HG03139 (cell line): Measurements from ENCODE around the gene DDHD1.
"Not testable (repeated sequence)": the region's sequence is repeated elsewhere in the genome, so short reads cannot be mapped to it uniquely, and the experiment has no call there.

Source experiments
- ATAC-seq: cut with Tn5 transposase; IDR thresholded peaks from one replicate; pipeline ENCODE4 v1.9.1; 2021; ENCODE audit not compliant: unreplicated experiment

Gene DDHD1

GRCh38 chr14:53152887-53153701 is at the start of gene DDHD1:
TSS of gene DDHD1 (minus strand) at chr14:53153323. CDS start at chr14:53153098, 225 bp downstream.
- ATAC-seq: peak; percentile 72

- no peak for ATAC-seq
These were observed 42.8 kb upstream of the DDHD1 start for GRCh38 chr14:53195949-53196348.

DNA sequence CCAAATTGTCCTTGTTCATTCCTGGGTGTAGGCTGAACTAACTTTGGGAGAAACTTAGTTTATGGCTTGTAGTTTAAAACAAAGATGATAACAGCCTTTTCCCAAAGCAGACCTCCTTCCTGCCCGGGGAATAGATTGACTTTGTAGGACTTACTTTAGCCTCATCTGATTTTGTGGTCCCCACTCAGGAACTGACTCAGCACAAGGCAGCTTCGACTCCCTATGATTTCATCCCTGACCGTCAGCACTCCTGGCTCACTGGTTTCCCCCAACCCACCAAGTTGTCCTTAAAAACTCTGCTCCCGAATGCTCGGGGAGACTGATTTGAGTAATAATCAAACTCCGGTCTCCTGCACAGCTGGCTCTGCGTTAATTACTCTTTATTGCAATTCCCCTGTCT is 40.1 kb upstream of the DDHD1 start:
- ATAC-seq: no peak

GRCh38 chr14:53192052-53192760 is 39.1 kb upstream of the DDHD1 start:
- ATAC-seq: no peak

DNA sequence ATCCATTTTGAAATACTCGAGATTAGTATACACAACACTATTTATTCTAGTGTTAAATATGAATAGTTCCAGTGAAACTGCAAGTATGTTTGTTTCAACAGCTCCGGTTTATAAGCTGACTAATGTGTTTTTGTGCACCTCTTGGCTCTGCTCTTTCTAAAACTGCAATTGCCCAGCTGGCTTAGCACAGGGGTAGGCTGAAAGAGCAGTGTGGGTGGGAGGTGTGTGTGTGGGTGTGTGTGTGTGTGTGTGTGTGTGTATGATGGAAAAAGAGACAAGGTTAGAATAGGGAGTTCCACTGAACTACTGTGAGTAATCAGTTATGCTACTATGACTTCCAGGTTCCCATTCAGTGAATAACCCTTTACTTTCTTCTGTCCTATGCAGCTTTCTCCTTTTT is 37.8 kb upstream of the DDHD1 start:
- no peak for ATAC-seq

DNA sequence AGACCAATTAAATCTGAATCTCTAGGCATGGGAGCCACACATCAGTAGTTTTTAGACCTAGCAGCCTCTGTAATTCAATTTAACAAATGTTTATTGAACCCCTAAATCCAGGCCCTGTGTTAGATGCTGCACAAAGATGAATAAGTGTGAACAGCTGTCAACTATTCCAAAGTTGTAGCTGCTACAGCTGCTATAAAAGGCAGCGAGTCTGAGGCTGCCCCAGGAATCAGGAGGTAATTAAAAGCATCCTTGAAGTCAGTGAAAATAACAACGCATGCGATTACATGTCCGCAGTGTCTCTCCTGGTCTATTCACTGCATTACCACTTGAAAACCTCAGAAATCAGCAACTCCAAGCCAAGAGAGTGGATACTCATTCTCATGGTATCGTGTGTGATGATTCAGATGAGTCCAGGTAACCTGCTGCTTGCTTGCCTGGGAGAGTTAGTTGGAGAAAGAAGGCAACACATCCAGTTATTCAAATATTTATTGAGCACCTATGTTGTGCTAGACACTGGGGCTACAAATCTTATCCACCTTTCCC is 34.9 kb upstream of the DDHD1 start:
- no peak for ATAC-seq

DNA sequence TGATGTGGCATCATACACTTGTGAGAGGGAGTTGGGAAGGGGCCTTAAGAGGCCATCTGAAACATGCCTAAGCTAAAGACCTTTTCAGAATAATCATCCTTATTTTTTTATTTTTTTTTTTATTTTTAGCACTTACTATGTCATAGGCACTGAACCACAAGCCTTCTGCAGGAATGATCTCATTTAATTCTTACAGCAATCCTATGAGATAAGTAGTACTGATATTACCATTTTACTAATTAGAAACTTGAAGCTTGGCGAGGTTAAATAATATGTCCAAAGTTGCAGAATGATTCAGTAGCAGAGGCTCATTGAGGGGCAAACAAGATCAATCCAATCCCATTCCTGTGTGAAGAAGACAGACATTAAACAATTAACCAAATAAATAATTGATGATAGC is 33.4 kb upstream of the DDHD1 start:
- ATAC-seq: no peak

GRCh38 chr14:53183611-53184010 is 30.5 kb upstream of the DDHD1 start:
- ATAC-seq: no peak

DNA sequence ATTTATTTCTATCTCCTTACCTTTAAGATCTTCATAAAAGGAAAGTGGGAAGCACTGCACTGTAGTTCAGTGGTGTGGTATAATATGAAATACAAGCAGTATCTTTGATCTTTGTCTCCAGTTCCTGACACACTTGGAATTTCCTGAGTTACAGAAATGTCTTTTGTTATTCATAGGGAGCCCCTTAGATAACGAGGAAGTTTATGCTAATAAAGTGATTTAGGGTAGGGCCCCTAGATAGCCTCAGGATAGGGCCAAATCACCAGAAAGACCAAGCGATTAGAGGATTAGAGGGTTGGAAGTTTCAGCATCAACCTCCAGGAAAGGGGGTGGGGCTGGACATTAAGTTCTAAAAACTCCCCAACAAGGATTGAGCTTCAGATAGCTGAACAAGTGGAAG is 29.9 kb upstream of the DDHD1 start:
- no peak for ATAC-seq

DNA sequence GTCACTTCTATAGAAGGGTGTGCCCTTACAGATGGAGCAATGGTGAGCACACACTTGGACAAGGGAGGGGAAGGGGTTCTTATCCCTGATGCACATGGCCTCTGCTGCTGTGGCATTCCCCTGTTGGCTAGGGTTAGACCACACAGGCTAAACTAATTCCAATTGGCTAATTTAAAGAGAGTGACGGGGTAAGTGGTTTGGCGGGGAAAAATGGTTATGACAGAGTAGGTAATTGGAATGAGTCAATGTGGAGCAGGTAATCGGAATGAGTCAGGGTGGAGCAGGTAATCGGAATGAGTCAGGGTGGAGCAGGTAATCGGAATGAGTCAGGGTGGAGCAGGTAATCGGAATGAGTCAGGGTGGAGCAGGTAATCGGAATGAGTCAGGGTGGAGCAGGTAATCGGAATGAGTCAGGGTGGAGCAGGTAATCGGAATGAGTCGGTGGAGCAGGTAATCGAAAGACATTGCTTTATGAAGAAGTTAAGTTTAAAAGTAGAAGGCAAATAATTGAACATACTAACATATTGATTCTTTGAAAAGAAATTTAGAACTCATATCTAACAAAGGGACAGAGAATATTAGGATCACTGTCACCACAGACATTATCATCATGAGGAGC is 28.4 kb upstream of the DDHD1 start:
- not testable (repeated sequence) for ATAC-seq

- no peak for ATAC-seq
These were observed 27.4 kb upstream of the DDHD1 start for GRCh38 chr14:53180272-53181221.

- ATAC-seq: not testable (repeated sequence)
These were observed 26.4 kb upstream of the DDHD1 start for GRCh38 chr14:53179486-53180005.

- no peak for ATAC-seq
These were observed 22.3 kb upstream of the DDHD1 start for GRCh38 chr14:53175375-53175774.

DNA sequence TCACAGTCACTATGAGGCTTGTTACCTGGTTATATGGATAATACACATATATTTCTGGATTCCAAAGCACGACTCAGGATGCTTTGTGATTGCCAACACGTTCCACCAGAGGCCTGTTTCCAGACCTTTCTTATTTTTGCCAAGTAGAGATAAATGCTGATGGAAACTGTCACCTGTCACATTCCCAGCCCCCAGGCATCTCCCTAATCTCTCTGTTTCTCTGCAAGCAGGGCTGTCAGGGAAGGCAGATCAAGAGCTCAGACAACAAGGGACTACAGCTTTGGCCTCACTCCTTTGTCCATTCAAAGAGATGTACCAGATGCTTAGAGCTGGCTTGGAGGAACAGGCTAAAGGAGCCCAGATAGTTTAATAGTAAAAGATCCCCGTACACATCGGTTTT is 21.8 kb upstream of the DDHD1 start:
- no peak for ATAC-seq

DNA sequence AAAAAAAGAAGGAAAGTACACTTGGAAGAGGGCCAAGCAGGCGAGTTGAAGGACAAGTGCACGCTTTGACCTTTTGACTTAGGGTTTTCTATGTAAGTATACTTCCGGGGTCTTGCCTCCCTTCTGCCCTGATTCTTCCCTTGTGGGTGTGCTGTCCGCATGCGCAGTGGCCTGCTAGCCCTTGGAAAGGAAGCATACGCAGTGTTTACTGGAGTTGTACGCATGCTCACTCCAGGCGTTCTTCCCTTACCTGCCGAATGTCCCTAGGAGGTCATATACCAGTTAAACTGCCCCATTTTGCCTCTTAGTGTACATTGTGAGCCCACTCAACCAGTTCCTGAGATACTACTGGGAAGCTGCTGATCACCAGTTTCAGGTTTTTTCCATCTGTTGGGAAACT is 15.7 kb upstream of the DDHD1 start:
- no peak for ATAC-seq

GRCh38 chr14:53167602-53168328 is 14.6 kb upstream of the DDHD1 start:
- ATAC-seq: no peak

DNA sequence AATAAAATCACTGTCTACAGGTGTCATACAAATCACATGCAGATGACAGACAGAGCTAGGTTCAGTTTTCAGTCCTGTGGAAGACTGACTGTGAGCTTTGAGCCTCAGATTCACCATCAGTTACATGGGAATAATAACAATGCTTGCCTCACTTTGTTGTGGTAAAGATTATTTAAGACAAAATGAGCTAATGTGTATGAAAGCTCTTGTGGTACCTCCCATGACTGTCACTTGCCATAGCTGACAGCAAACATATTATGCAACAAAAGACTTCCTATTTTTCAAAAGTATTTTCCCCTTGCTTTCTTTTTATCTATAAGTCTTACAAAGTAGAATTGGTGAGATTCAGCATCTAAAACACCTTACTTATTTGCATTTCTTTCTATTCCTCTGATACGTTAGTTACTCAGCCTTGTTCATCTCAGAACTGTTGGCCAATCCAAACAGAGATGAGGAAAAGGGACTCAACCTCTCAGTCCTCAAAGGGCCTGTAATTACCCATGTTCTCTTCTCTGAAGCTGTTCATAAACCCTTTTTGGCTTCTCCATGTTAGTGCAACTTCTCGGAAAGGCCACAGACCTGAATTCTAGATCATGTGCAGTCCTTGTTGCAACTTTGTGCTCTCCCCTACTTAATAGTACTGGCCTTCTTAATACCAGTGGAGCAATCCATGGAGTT is 8.8 kb upstream of the DDHD1 start:
- ATAC-seq: no peak

DNA sequence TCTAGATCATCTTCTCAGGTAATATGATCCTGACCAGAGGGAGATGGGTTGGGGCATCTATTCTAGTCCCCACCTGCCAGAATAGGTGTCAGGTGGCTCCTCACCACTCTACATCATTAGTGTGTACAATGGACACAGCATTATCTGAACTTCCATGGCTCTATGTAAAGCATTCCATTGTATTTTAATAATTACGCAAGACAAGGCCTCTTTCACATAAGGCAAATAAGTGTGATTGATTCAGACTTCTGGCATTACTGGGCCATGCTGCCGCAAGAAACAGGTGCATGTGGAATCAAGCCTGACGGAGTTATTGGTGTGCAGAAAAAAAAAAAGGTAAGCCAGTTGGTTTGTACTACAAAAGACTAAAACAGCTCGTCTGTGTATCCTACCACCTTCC is 3.1 kb upstream of the DDHD1 start:
- ATAC-seq: no peak

- no peak for ATAC-seq
These were observed 584 bp upstream of the DDHD1 start for GRCh38 chr14:53153702-53154112.
